HG03280 (cell line): Measurements from ENCODE around the gene VIM.

Experiments
- ATAC-seq: cut with Tn5 transposase; IDR thresholded peaks from one replicate; pipeline ENCODE4 v1.9.1; 2021; ENCODE audit warnings: mild to moderate bottlenecking, moderate library complexity; ENCODE audit not compliant: unreplicated experiment

VIM gene

GRCh38 chr10:17209302-17209701 is 18.7 kb upstream of the VIM start:
- no peak for ATAC-seq

- no peak for ATAC-seq
Measured at GRCh38 chr10:17209881-17210280, 18.2 kb upstream of the VIM start.

DNA sequence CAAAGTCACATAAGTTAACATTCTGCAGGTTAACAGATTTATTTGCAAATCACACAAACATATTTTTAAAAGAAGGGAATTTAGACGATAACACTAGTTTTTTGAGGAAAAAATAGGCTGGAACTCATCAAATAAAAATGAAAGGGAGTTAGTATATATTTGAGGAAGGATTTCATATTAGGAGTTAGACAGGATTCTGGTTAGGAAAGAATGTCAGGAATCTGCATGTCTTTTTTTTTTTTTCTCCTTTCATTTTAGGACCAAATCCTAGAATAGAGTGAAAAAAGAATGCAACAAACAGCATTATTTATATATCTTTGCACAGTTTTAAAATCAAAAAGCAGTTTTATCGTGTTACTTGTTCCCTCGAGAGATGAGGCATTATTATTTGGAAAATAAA is 17.7 kb upstream of the VIM start:
- no peak for ATAC-seq

DNA sequence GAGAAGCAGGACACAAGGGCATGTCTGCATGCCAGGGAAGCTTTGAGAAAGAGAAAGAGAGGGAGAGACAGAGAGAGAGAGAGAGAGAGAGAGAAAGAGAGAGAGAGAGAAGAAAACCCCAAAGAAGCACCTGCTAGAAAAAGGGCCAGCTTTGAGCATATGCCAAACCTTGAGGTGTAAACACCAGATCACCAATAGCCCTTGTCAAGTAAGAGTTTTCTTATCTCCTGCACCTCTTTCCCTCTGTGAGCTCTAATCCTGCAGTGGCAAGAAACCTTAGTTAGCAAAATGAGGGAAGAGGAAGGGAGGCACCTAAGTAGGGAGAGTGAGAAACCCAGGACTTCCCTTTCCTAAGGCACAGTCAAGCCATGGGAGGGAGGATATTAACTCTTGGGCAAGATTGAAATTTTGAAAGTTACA is 15.2 kb upstream of the VIM start:
- ATAC-seq, result no peak

DNA sequence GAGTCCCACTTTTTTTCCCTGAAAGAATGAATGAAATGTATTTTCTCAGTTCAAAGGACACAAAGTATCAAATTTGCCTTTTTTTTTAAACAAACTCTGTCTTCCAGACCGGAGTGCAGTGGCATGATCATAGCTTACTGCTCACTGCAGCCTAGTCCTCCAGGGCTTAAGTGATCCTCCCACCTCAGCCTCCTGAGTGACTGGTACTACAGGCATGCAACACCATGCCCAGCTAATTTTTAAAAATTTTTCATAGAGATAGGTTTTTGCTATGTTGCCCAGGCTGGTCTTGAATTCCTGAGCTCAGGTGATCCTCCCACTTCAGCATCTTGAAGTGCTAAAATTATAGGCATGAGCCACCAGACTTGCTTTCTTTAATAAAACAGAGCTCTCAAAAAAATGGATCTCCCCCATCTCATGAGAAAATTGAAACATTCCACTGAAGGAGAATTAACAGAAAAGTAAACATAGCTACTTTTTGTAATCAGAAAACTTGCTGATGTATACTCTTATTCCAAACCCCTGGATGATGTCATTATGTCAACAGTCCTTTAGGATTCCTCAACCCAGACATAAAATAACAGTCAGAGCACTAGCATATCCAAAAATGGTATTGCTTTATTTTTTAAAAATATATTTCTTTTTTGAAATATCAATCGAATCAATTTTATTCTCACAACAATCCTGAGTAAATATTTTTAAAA is 14.2 kb upstream of the VIM start:
- no peak for ATAC-seq

DNA sequence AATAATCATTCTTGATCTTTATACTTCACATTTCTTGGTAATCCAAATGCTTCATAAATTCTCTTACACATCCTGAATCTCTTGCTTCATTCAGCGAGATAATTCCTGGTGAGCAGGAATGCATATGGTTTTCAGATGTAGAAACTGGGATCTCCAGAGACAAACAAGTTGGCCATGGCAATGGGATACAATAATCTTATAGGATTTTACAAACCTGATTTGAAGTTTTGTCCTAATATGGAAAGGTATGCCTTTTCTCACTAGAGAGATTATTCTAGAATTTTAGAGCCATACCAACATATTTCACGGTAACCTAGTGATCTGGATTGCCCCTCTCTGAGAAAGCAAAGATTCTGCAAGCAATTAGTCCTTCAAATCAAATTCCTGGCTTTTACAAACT is 13.5 kb upstream of the VIM start:
- no peak for ATAC-seq

DNA sequence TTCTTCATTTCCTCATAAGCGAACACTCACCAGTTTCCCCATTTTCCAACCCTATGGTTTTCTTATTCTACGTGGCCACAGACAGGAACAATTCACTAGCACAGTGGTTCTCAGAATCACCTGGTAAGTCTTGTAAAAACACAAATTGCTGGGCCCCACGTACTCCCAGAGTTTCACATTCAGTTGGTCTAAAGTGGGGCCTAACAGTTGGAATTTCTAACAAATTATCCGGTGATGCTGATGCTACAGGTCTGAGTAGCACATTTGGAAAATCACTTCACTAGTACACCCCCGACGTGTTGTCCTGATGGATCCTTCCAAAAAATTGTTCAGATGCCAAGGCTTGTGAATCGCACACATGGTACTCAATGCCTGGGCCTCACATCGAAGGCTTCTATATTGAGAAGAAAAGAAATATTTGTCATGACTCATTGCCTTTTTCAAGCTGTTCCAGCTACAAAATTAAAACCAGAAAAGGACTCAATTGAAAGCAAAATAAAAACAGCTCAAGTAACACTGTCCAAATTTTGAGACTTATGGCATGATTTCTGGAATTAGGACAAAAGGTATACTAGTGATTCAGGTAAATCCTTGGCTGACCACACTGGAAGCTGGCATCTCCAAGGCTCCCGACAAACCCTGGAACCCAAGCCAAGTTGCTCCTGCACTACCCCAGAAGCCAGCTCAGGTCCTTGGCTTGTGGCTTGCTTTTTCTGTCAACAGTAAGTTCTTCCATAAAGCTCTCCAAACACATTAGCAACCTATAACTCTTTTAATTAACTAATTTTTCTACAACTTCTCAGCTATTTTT is 12.9 kb upstream of the VIM start:
- ATAC-seq, result no peak

DNA sequence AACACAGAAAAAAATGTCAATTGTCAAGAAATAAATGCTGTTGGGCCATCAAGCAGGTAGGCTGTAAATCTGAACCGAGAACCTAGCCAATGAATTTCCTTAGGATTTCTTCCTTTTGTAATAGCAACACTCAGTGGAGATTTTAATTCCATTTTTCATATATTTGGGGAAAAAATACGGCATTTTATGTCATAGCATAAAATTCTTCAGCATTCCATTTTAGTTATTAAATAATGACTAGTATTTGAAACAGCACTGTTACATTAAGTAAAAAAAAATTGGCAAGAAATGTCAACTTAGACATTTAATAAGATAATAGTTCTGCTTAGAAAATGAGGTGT is 12.3 kb upstream of the VIM start:
- ATAC-seq, result no peak

GRCh38 chr10:17216217-17216900 is 11.7 kb upstream of the VIM start:
- peak; percentile 98 for ATAC-seq

DNA sequence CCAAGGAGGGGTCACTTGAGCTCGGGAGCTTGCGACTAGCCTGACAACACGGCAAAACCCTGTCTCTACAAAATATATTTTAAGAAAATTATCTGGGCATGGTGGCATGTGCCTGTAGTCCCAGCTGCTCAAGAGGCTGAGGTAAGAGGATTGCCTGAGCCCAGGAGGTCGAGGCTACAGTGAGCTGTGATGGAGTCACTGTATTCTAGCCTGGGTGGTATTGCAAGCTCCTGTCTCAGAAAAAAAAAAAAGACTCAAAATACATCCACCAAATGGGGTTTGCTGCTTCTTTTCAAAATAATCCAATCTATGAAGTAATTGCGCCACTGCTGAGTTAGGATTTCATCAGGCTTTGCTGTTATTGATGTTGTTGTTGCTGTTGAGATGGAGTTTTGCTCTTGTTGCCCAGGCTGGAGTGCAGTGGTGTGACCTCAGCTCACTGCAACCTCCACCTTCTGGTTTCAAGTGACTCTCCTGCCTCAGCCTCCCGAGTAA is 11.1 kb upstream of the VIM start:
- no peak for ATAC-seq

DNA sequence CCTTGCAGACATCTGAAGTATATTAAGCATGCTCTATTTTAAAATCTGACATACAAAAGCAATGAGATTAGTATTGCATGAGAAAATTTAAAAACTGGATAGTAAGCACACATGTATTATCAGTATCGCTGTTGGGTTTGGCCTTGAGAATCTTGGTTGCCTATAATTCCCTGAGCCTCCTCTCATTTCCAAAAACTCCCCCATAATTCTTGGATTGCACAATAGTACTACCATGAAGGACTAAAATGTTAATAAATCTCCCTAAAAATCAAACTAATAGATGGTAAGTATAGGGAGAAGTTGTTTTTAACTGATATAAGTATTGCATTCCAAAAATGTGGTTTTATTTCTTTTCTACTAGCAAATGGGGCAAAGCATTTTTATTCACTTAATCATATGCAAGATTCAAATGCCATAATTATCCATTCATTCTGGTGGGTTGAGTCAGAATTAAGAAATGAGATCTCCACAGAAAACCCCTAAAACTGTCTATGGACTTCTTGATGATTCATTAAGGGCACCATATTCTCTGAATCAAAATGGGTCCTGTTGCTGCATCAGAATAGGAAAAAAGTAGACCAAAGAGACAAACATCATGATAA is 10.3 kb upstream of the VIM start:
- ATAC-seq, result no peak

- no peak for ATAC-seq
Measured at GRCh38 chr10:17219024-17219423, 9.0 kb upstream of the VIM start.

- ATAC-seq, result no peak
Measured at GRCh38 chr10:17220652-17221100, 7.4 kb upstream of the VIM start.

- ATAC-seq, result no peak
Measured at GRCh38 chr10:17222329-17222728, 5.7 kb upstream of the VIM start.

DNA sequence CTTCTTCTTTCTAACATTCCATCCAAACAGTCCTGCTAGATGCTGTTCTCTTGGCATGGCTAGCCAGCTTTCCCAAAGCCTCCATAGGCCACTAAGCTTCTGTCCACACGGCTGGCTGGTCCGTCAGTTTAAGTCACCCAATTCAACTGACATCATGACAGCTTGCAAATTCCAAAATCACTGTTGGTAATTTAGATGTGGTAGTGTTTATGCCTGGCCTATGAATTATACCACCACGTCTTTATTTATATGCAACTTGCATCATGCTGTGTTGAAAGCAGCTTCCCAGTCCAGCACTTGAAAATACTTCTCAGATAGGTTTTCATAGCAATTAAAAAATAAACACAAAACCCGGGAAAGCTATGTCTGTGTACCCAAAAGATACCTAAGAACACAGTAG is 2.2 kb upstream of the VIM start:
- no peak for ATAC-seq

- ATAC-seq, result no peak
Measured at GRCh38 chr10:17226891-17227303, 1.1 kb upstream of the VIM start.

GRCh38 chr10:17227367-17228090 is 512 bp upstream of the VIM start:
- no peak for ATAC-seq

DNA sequence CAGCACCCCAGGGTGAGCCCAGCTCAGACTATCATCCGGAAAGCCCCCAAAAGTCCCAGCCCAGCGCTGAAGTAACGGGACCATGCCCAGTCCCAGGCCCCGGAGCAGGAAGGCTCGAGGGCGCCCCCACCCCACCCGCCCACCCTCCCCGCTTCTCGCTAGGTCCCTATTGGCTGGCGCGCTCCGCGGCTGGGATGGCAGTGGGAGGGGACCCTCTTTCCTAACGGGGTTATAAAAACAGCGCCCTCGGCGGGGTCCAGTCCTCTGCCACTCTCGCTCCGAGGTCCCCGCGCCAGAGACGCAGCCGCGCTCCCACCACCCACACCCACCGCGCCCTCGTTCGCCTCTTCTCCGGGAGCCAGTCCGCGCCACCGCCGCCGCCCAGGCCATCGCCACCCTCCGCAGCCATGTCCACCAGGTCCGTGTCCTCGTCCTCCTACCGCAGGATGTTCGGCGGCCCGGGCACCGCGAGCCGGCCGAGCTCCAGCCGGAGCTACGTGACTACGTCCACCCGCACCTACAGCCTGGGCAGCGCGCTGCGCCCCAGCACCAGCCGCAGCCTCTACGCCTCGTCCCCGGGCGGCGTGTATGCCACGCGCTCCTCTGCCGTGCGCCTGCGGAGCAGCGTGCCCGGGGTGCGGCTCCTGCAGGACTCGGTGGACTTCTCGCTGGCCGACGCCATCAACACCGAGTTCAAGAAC is 1.1 kb downstream of the VIM start:
- no peak for ATAC-seq

DNA sequence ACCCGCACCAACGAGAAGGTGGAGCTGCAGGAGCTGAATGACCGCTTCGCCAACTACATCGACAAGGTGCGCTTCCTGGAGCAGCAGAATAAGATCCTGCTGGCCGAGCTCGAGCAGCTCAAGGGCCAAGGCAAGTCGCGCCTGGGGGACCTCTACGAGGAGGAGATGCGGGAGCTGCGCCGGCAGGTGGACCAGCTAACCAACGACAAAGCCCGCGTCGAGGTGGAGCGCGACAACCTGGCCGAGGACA is 1.6 kb downstream of the VIM start:
- ATAC-seq, result peak; percentile 4

GRCh38 chr10:17229967-17230682 is 2.1 kb downstream of the VIM start:
- peak; percentile 64 for ATAC-seq
